ENCODE measurements around the gene MYL5.

DNA sequence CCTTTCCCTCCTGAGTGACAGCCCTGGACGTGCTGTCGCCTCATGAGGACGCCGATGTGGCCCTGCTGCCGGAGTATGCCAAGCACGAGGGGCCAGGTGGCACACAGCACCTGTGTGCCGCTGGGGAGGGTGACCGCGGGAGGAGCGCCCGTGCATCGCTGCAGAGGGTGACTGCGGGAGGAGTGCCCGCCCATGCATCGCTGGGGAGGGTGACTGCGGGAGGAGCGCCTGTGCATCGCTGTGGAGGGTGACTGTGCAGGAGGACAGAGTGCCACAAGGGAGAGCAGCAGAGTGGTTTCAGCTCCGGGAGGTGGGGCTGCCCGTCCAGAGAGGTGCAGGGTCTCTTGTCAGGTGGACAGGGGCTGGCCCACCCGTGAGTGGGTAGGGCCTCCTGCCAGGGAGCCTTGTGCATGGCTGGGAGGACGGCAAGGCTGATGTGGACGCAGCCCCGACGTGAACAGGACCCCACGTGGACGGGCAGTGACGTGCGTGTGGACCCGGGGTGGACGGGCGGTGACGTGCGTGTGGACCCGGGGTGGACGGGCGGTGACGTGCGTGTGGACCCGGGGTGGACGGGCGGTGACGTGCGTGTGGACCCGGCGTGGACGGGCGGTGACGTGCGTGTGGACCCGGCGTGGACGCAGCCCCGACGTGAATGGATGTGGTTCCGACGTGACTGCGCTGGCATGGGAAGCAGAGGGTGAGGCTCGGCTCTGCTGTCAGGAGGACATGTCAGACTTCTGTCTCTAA is 45.9 kb downstream of the MYL5 start:
- TF ChIP-seq, protein P1, sequence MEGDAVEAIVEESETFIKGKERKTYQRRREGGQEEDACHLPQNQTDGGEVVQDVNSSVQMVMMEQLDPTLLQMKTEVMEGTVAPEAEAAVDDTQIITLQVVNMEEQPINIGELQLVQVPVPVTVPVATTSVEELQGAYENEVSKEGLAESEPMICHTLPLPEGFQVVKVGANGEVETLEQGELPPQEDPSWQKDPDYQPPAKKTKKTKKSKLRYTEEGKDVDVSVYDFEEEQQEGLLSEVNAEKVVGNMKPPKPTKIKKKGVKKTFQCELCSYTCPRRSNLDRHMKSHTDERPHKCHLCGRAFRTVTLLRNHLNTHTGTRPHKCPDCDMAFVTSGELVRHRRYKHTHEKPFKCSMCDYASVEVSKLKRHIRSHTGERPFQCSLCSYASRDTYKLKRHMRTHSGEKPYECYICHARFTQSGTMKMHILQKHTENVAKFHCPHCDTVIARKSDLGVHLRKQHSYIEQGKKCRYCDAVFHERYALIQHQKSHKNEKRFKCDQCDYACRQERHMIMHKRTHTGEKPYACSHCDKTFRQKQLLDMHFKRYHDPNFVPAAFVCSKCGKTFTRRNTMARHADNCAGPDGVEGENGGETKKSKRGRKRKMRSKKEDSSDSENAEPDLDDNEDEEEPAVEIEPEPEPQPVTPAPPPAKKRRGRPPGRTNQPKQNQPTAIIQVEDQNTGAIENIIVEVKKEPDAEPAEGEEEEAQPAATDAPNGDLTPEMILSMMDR (IDR thresholded peaks at IDR 0.05; ENCODE audit: poor library complexity, severe bottlenecking): no peak
- no peak for TF ChIP-seq SMC3 (conservative IDR thresholded peaks at IDR 0.05; ENCODE audit: poor library complexity)
- TF ChIP-seq EZH2 (IDR thresholded peaks at IDR 0.05; ENCODE audit: borderline replicate concordance, insufficient read depth, low read length, poor library complexity, severe bottlenecking): no peak
- TF ChIP-seq, protein P2, sequence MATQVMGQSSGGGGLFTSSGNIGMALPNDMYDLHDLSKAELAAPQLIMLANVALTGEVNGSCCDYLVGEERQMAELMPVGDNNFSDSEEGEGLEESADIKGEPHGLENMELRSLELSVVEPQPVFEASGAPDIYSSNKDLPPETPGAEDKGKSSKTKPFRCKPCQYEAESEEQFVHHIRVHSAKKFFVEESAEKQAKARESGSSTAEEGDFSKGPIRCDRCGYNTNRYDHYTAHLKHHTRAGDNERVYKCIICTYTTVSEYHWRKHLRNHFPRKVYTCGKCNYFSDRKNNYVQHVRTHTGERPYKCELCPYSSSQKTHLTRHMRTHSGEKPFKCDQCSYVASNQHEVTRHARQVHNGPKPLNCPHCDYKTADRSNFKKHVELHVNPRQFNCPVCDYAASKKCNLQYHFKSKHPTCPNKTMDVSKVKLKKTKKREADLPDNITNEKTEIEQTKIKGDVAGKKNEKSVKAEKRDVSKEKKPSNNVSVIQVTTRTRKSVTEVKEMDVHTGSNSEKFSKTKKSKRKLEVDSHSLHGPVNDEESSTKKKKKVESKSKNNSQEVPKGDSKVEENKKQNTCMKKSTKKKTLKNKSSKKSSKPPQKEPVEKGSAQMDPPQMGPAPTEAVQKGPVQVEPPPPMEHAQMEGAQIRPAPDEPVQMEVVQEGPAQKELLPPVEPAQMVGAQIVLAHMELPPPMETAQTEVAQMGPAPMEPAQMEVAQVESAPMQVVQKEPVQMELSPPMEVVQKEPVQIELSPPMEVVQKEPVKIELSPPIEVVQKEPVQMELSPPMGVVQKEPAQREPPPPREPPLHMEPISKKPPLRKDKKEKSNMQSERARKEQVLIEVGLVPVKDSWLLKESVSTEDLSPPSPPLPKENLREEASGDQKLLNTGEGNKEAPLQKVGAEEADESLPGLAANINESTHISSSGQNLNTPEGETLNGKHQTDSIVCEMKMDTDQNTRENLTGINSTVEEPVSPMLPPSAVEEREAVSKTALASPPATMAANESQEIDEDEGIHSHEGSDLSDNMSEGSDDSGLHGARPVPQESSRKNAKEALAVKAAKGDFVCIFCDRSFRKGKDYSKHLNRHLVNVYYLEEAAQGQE (IDR thresholded peaks at IDR 0.05; ENCODE audit: borderline replicate concordance): no peak
- TF ChIP-seq POLR2AphosphoS5 (IDR thresholded peaks at IDR 0.05): no peak
- TF ChIP-seq TAF1 (IDR thresholded peaks at IDR 0.05; ENCODE audit: low read depth): no peak

Data from neural cell (in vitro differentiated cells).